Activated CD8-positive, alpha-beta T cell treated with anti-CD3 and anti-CD28 coated beads for 36 hours (primary cell): ENCODE data around the gene SNX7. TPM values are rescaled to one million over a fixed set of nuclear protein-coding genes. Genes with fewer than 3 reads are reported as not detected.

ENCODE experiments used
- ATAC-seq: fragments of 200-7000 bp; cut with Tn5 transposase; one replicate; pipeline ENCODE4 v1.10.0; 2021; ENCODE audit warnings: mild to moderate bottlenecking, moderate library complexity
- CTCF ChIA-PET: fragments of 350-600 bp; sonication (Branson Sonifier 250); formaldehyde crosslinking; loops from one replicate; lab custom pipeline; 2021; ENCODE audit warnings: antibody characterized with exemption; lab: Charles Lee
- POLR2A ChIA-PET: fragments of 350-600 bp; sonication (Branson Sonifier 250); formaldehyde crosslinking; loops from one replicate; lab custom pipeline; 2021; ENCODE audit warnings: antibody characterized with exemption; lab: Charles Lee
- DNase-seq: peaks from one replicate; pipeline ENCODE4 v3.0.0-alpha.2; 2020
- H3K27ac Mint-ChIP-seq: one replicate; pipeline ENCODE4 v1.8.0; 2021; ENCODE audit warnings: mild to moderate bottlenecking, mixed read lengths
- H3K27me3 Mint-ChIP-seq: one replicate; pipeline ENCODE4 v1.8.0; 2021; ENCODE audit warnings: mixed read lengths
- H3K36me3 Mint-ChIP-seq: one replicate; pipeline ENCODE4 v1.8.0; 2021; ENCODE audit warnings: low read depth, mixed read lengths
- H3K4me1 Mint-ChIP-seq: one replicate; pipeline ENCODE4 v1.8.0; 2021; ENCODE audit warnings: low read depth, mixed read lengths
- H3K4me3 Mint-ChIP-seq: one replicate; pipeline ENCODE4 v1.8.0; 2021; ENCODE audit warnings: mild to moderate bottlenecking, moderate library complexity, mixed read lengths
- H3K9me3 Mint-ChIP-seq: one replicate; pipeline ENCODE4 v1.8.0; 2021; ENCODE audit warnings: mixed read lengths
- CTCF ChIP-seq: fragments of 200-600 bp; IDR thresholded peaks from one replicate; pipeline ENCODE4 v1.8.0; 2022; ENCODE audit warnings: antibody characterized with exemption, mild to moderate bottlenecking
- intact Hi-C: fragments of 100-400 bp; cut with micrococcal nuclease; formaldehyde crosslinking; loops from one replicate; pipeline ENCODE4 v1.10.0; 2022
- total RNA-seq, 2 experiments: library from RNA; stranded (reverse); gene quantifications; one replicate each; pipeline ENCODE4 v1.2.3, GENCODE V29; 2021

SNX7 gene
- total RNA-seq, 2 experiments from 2014 or later, result not detected

GRCh38 chr1:98677288-98677687 is 15.8 kb downstream of the SNX7 start:
- DNase-seq (no peak), ATAC-seq (no peak)
- no peaks in the 10 kb centered on the region for H3K36me3 Mint-ChIP-seq
- H3K4me3 Mint-ChIP-seq, result no peak overlapping the region
- no peaks in the 10 kb centered on the region for H3K4me1 Mint-ChIP-seq
- no peak for TF ChIP-seq CTCF
- H3K27ac Mint-ChIP-seq, result no peak overlapping the region
- intact Hi-C loops, result no loop called here
- no peaks in the 10 kb centered on the region for H3K9me3 Mint-ChIP-seq
- ChIA-PET CTCF (no interaction called here), POLR2A (no interaction called here)
- peaks cover 4% of the 10 kb centered on the region for H3K27me3 Mint-ChIP-seq

- intact Hi-C loops, result no loop called here
- no peak for DNase-seq
- POLR2A ChIA-PET, result no interaction called here
- CTCF ChIA-PET, result no interaction called here
- Mint-ChIP-seq H3K9me3 (no peaks in the 10 kb centered on the region), H3K4me3 (no peak overlapping the region), H3K27ac (no peak overlapping the region), H3K27me3 (peaks cover 2% of the 10 kb centered on the region), H3K36me3 (no peaks in the 10 kb centered on the region), H3K4me1 (no peaks in the 10 kb centered on the region)
- TF ChIP-seq CTCF, result no peak
- ATAC-seq, result no peak
Measured at GRCh38 chr1:98681812-98682211, 20.3 kb downstream of the SNX7 start.

- DNase-seq, result no peak
- no peaks in the 10 kb centered on the region for H3K9me3 Mint-ChIP-seq
- H3K27me3 Mint-ChIP-seq, result no peaks in the 10 kb centered on the region
- no peak for TF ChIP-seq CTCF
- ChIA-PET POLR2A (no interaction called here), CTCF (no interaction called here)
- H3K4me3 Mint-ChIP-seq, result no peak overlapping the region
- H3K36me3 Mint-ChIP-seq, result no peaks in the 10 kb centered on the region
- intact Hi-C loops, result no loop called here
- no peak overlapping the region for H3K27ac Mint-ChIP-seq
- ATAC-seq, result no peak
- H3K4me1 Mint-ChIP-seq, result no peaks in the 10 kb centered on the region
Measured at GRCh38 chr1:98688110-98688739, 26.7 kb downstream of the SNX7 start.

GRCh38 chr1:98690576-98690975 is 29.1 kb downstream of the SNX7 start:
- intact Hi-C loops, result no loop called here
- Mint-ChIP-seq H3K36me3 (no peaks in the 10 kb centered on the region), H3K4me1 (no peaks in the 10 kb centered on the region), H3K27ac (no peak overlapping the region), H3K9me3 (no peaks in the 10 kb centered on the region), H3K4me3 (no peak overlapping the region), H3K27me3 (no peaks in the 10 kb centered on the region)
- DNase-seq (no peak), ATAC-seq (no peak)
- ChIA-PET CTCF (no interaction called here), POLR2A (no interaction called here)
- TF ChIP-seq CTCF, result no peak

DNA sequence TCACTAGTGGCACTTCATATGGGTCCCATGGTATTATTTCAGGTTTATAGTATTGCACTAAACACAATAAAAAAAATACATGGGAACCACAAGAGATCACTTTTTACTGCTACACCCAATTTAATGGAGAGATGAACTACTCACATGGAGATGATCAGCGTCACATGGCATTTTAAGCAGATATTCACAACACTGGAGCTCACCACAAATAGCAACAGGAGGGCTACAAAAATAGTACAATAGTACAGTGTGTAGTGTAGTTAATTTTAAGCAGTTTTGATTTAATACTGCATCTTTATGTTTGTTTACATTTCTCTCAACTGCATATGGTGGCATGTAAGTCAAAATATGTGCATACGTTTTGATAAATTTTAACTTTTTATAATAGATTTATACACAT is 31.0 kb downstream of the SNX7 start:
- H3K36me3 Mint-ChIP-seq, result no peaks in the 10 kb centered on the region
- POLR2A ChIA-PET, result no interaction called here
- CTCF ChIA-PET, result no interaction called here
- no peak overlapping the region for H3K27ac Mint-ChIP-seq
- no peaks in the 10 kb centered on the region for H3K4me1 Mint-ChIP-seq
- DNase-seq, result no peak
- no peak for ATAC-seq
- H3K27me3 Mint-ChIP-seq, result peaks cover 3% of the 10 kb centered on the region
- intact Hi-C loops, result no loop called here
- no peak overlapping the region for H3K4me3 Mint-ChIP-seq
- no peak for TF ChIP-seq CTCF
- no peaks in the 10 kb centered on the region for H3K9me3 Mint-ChIP-seq
